ENCODE measurements around the gene NANOS2. TPM values are rescaled to one million over a fixed set of nuclear protein-coding genes. Genes with fewer than 3 reads are reported as not detected.

Gene NANOS2
- not detected for total RNA-seq (2013)
- polyA plus RNA-seq (not detected), polyA minus RNA-seq (not detected in 2 replicates), total RNA-seq (0 to 0.30 (median 0) reads per million in 11 experiments)

GRCh38 chr19:45913874-45914830 lies at the start of gene NANOS2:
NANOS2 (minus strand) TSS chr19:45914778; CDS start chr19:45914693, 85 bp downstream.
- Histone ChIP-seq H3K4me3 (replicated peaks in 1 of 3; ENCODE audit: low read depth in 2 of 3, low read length in 3 of 3) (no peak within 1 kb of the TSS), H3K4me1 (ENCODE audit: control insufficient read depth in 1 of 2, insufficient read depth in 2 of 2, low read length in 2 of 2) (no peaks in the 10 kb centered on the region), H3K4me2 (replicated peaks; ENCODE audit: extremely low read depth, low read length, poor library complexity, severe bottlenecking) (no peak within 1 kb of the TSS), H3K27me3 (ENCODE audit: control insufficient read depth in 2 of 2, insufficient read depth in 2 of 2, low read length in 2 of 2) (peaks cover 0 to 2% of the 10 kb centered on the region in 2 donors), H4K20me1 (ENCODE audit: insufficient read depth, low read length) (no peaks in the 10 kb centered on the region), H3K27ac (ENCODE audit: low read depth in 1 of 2, low read length in 2 of 2) (no peak within 1 kb of the TSS), H3K79me2 (ENCODE audit: insufficient read depth, low read length) (no peaks in the 10 kb centered on the region), H3K9ac (ENCODE audit: insufficient read depth, low read length, poor library complexity, severe bottlenecking) (no peak within 1 kb of the TSS), H3K9me3 (replicated peaks in 1 of 2; ENCODE audit: control insufficient read depth in 1 of 2, insufficient read depth in 1 of 2, low read length in 2 of 2) (no peaks in the 10 kb centered on the region), H3K36me3 (replicated peaks in 1 of 2; ENCODE audit: control insufficient read depth in 1 of 2, insufficient read depth in 2 of 2, low read length in 2 of 2) (no peaks in the 10 kb centered on the region), H2AFZ (ENCODE audit: insufficient read depth, low read depth, low read length, poor library complexity, severe bottlenecking) (no peak within 1 kb of the TSS)
- TF ChIP-seq CTCF (IDR thresholded peaks at IDR 0.05): no peak
- H3K4me3 Mint-ChIP-seq: peak within 1 kb of the TSS in 1 of 2 donors; percentile 36
- no peaks in the 10 kb centered on the region for H3K36me3 Mint-ChIP-seq
- 66% methylated on average over 39 of the region's 44 CpGs for WGBS (ENCODE audit: insufficient coverage)
- no peaks in the 10 kb centered on the region for H3K9me3 Mint-ChIP-seq
- no peaks in the 10 kb centered on the region for H3K4me1 Mint-ChIP-seq
- intact Hi-C loops (cut with micrococcal nuclease): no loop called here
- no peak within 1 kb of the TSS for H3K27ac Mint-ChIP-seq
- DNase-seq: no peak
- peaks cover 27 to 55% (median 39%) of the 10 kb centered on the region in 3 donors for H3K27me3 Mint-ChIP-seq (ENCODE audit: low read depth in 3 of 3)

- no peaks in the 10 kb centered on the region for H3K79me2 ChIP-seq (ENCODE audit: insufficient read depth, low read length)
- Mint-ChIP-seq H3K4me1 (no peaks in the 10 kb centered on the region), H3K27me3 (ENCODE audit: low read depth in 3 of 3) (peaks cover 18 to 30% (median 19%) of the 10 kb centered on the region in 3 donors), H3K9me3 (peaks cover 0 to 3% (median 0%) of the 10 kb centered on the region in 7 donors), H3K36me3 (no peaks in the 10 kb centered on the region), H3K4me3 (no peak overlapping the region), H3K27ac (no peak overlapping the region)
- H4K20me1 ChIP-seq (ENCODE audit: insufficient read depth, low read length): no peaks in the 10 kb centered on the region
- H3K4me3 ChIP-seq (replicated peaks in 1 of 3; ENCODE audit: low read depth in 2 of 3, low read length in 3 of 3): no peak overlapping the region
- no peak overlapping the region for H2AFZ ChIP-seq (ENCODE audit: insufficient read depth, low read depth, low read length, poor library complexity, severe bottlenecking)
- no peak for DNase-seq
- no peak overlapping the region for H3K4me2 ChIP-seq (replicated peaks; ENCODE audit: extremely low read depth, low read length, poor library complexity, severe bottlenecking)
- no peaks in the 10 kb centered on the region for H3K9me3 ChIP-seq (replicated peaks in 1 of 2; ENCODE audit: control insufficient read depth in 1 of 2, insufficient read depth in 1 of 2, low read length in 2 of 2)
- H3K36me3 ChIP-seq (replicated peaks in 1 of 2; ENCODE audit: control insufficient read depth in 1 of 2, insufficient read depth in 2 of 2, low read length in 2 of 2): no peaks in the 10 kb centered on the region
- no peak overlapping the region for H3K9ac ChIP-seq (ENCODE audit: insufficient read depth, low read length, poor library complexity, severe bottlenecking)
- WGBS (ENCODE audit: insufficient coverage): 87% methylated on average over 12 of the region's 15 CpGs
- intact Hi-C loops (cut with micrococcal nuclease): no loop called here
- H3K27me3 ChIP-seq (ENCODE audit: control insufficient read depth in 2 of 2, insufficient read depth in 2 of 2, low read length in 2 of 2): peaks cover 0 to 3% of the 10 kb centered on the region in 2 donors
- no peak overlapping the region for H3K27ac ChIP-seq (ENCODE audit: low read depth in 1 of 2, low read length in 2 of 2)
- no peak for TF ChIP-seq CTCF (IDR thresholded peaks at IDR 0.05)
- H3K4me1 ChIP-seq (ENCODE audit: control insufficient read depth in 1 of 2, insufficient read depth in 2 of 2, low read length in 2 of 2): no peaks in the 10 kb centered on the region
These were observed 47.4 kb upstream of the NANOS2 start for GRCh38 chr19:45962021-45962420.
